ENCODE data around the gene ALKBH5.

- TF ChIP-seq CTCF (conservative IDR thresholded peaks at IDR 0.05; ENCODE audit: low read depth in 2 of 2) (peak; percentile 71 to 88), POLR2AphosphoS5 (IDR thresholded peaks at IDR 0.05; ENCODE audit: low read depth) (no peak), ZNF114 (CRISPR knock-in tag; IDR thresholded peaks at IDR 0.05) (no peak), EZH2phosphoT487 (IDR thresholded peaks at IDR 0.05; ENCODE audit: unreplicated experiment) (no peak), EZH2 (IDR thresholded peaks at IDR 0.05; ENCODE audit: low read depth, unreplicated experiment) (no peak), JUNB (IDR thresholded peaks at IDR 0.05; ENCODE audit: unreplicated experiment) (no peak)
- TF ChIP-seq, protein P1, sequence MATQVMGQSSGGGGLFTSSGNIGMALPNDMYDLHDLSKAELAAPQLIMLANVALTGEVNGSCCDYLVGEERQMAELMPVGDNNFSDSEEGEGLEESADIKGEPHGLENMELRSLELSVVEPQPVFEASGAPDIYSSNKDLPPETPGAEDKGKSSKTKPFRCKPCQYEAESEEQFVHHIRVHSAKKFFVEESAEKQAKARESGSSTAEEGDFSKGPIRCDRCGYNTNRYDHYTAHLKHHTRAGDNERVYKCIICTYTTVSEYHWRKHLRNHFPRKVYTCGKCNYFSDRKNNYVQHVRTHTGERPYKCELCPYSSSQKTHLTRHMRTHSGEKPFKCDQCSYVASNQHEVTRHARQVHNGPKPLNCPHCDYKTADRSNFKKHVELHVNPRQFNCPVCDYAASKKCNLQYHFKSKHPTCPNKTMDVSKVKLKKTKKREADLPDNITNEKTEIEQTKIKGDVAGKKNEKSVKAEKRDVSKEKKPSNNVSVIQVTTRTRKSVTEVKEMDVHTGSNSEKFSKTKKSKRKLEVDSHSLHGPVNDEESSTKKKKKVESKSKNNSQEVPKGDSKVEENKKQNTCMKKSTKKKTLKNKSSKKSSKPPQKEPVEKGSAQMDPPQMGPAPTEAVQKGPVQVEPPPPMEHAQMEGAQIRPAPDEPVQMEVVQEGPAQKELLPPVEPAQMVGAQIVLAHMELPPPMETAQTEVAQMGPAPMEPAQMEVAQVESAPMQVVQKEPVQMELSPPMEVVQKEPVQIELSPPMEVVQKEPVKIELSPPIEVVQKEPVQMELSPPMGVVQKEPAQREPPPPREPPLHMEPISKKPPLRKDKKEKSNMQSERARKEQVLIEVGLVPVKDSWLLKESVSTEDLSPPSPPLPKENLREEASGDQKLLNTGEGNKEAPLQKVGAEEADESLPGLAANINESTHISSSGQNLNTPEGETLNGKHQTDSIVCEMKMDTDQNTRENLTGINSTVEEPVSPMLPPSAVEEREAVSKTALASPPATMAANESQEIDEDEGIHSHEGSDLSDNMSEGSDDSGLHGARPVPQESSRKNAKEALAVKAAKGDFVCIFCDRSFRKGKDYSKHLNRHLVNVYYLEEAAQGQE (IDR thresholded peaks at IDR 0.05; ENCODE audit: unreplicated experiment) = no peak
Observed at GRCh38 chr17:18143044-18143936, 40.3 kb upstream of the ALKBH5 start.

Measured in GM23338 (cell line).